Mesenchymal stem cell (in vitro differentiated cells and primary cell): ENCODE results near the gene ROBO1.
"Not testable (repeated sequence)": the region's sequence is repeated elsewhere in the genome, so short reads cannot be mapped to it uniquely, and the experiment has no call there.

Experiments
- DNase-seq: peaks from one replicate; pipeline ENCODE4 v3.0.0-alpha.2; 2013
- H2AFZ ChIP-seq: one replicate; pipeline ENCODE4 v1.6.1; 2013; ENCODE audit warnings: low read depth, mild to moderate bottlenecking, control low read depth, inconsistent platforms, low read length, moderate library complexity
- H2AK5ac ChIP-seq: 2 replicates; pipeline ENCODE4 v1.6.1; 2013; ENCODE audit warnings: low read length, moderate library complexity, mild to moderate bottlenecking, inconsistent platforms; ENCODE audit not compliant: severe bottlenecking
- H2BK120ac ChIP-seq: one replicate; pipeline ENCODE4 v1.6.1; 2013; ENCODE audit warnings: low read depth, mild to moderate bottlenecking, inconsistent platforms, low read length, moderate library complexity
- H2BK12ac ChIP-seq, 2 experiments: one replicate each; pipeline ENCODE4 v1.6.1; 2013; ENCODE audit warnings: inconsistent platforms in 2 of 2, low read length in 2 of 2, mild to moderate bottlenecking in 2 of 2, moderate library complexity in 2 of 2, control low read depth in 1 of 2
- H2BK15ac ChIP-seq: one replicate; pipeline ENCODE4 v1.6.1; 2013; ENCODE audit warnings: mild to moderate bottlenecking, low read depth, inconsistent platforms; ENCODE audit not compliant: poor library complexity, severe bottlenecking
- H2BK5ac ChIP-seq: 2 replicates; pipeline ENCODE4 v1.6.1; 2013; ENCODE audit warnings: low read depth, mild to moderate bottlenecking, low read length, control low read depth, inconsistent platforms; ENCODE audit not compliant: poor library complexity, severe bottlenecking
- H3K14ac ChIP-seq, 2 experiments: one replicate each; pipeline ENCODE4 v1.6.1; 2013; ENCODE audit warnings: inconsistent platforms in 2 of 2, low read length in 2 of 2, control low read depth in 1 of 2, mild to moderate bottlenecking in 1 of 2, moderate library complexity in 1 of 2
- H3K18ac ChIP-seq, 2 experiments: one replicate each; pipeline ENCODE4 v1.6.1; 2013; ENCODE audit warnings: inconsistent platforms in 2 of 2, low read length in 2 of 2, control low read depth in 1 of 2, low read depth in 1 of 2, mild to moderate bottlenecking in 1 of 2
- H3K23ac ChIP-seq, 2 experiments: one replicate each; pipeline ENCODE4 v1.6.1; 2013; ENCODE audit warnings: inconsistent platforms in 2 of 2, low read length in 2 of 2, mild to moderate bottlenecking in 2 of 2, moderate library complexity in 2 of 2, control low read depth in 1 of 2
- H3K27ac ChIP-seq: 2 replicates; pipeline ENCODE4 v1.5.1; 2013; ENCODE audit warnings: mild to moderate bottlenecking, moderate library complexity, low read length, control low read depth, inconsistent platforms; ENCODE audit not compliant: poor library complexity, severe bottlenecking
- H3K27me3 ChIP-seq, 2 experiments: 2 replicates each; pipeline versions ENCODE4 v1.6.1 to v1.7.0; 2013; ENCODE audit warnings: low read length in 2 of 2, mild to moderate bottlenecking in 2 of 2, moderate library complexity in 2 of 2, control low read depth in 1 of 2, inconsistent platforms in 1 of 2; ENCODE audit not compliant: control insufficient read depth in 1 of 2, insufficient read depth in 1 of 2
- H3K36me3 ChIP-seq, 2 experiments: 2 replicates each; pipeline versions ENCODE4 v1.6.1 to v1.7.0; 2013; ENCODE audit warnings: low read length in 2 of 2, control low read depth in 1 of 2, inconsistent platforms in 1 of 2, low read depth in 1 of 2, mild to moderate bottlenecking in 1 of 2; ENCODE audit not compliant: insufficient read depth in 2 of 2, control insufficient read depth in 1 of 2
- H3K4ac ChIP-seq, 2 experiments: one replicate each; pipeline ENCODE4 v1.6.1; 2013; ENCODE audit warnings: inconsistent platforms in 2 of 2, low read length in 2 of 2, mild to moderate bottlenecking in 2 of 2, moderate library complexity in 2 of 2, control low read depth in 1 of 2, low read depth in 1 of 2
- H3K4me1 ChIP-seq: 2 replicates; pipeline ENCODE4 v1.6.1; 2013; ENCODE audit warnings: low read depth, low read length, control low read depth; ENCODE audit not compliant: control insufficient read depth, insufficient read depth
- H3K4me2 ChIP-seq: 2 replicates; pipeline ENCODE4 v1.6.1; 2013; ENCODE audit warnings: low read length, mild to moderate bottlenecking, inconsistent platforms; ENCODE audit not compliant: poor library complexity, severe bottlenecking
- H3K4me3 ChIP-seq, 2 experiments: 2 replicates each; pipeline versions ENCODE4 v1.5.1 to v1.7.0; 2013; ENCODE audit warnings: low read length in 2 of 2, mild to moderate bottlenecking in 2 of 2, control low read depth in 1 of 2, low read depth in 1 of 2; ENCODE audit not compliant: insufficient read depth in 1 of 2
- H3K79me1 ChIP-seq: replicated peaks from 2 replicates; pipeline ENCODE4 v1.6.1; 2013; ENCODE audit warnings: mild to moderate bottlenecking, control low read depth, low read length, inconsistent platforms; ENCODE audit not compliant: poor library complexity, severe bottlenecking
- H3K9ac ChIP-seq: 2 replicates; pipeline ENCODE4 v1.7.0; 2013; ENCODE audit warnings: mild to moderate bottlenecking, low read length, moderate library complexity
- H3K9me3 ChIP-seq: 2 replicates; pipeline ENCODE4 v1.7.0; 2013; ENCODE audit warnings: mild to moderate bottlenecking, low read length; ENCODE audit not compliant: control insufficient read depth
- H4K8ac ChIP-seq: one replicate; pipeline ENCODE4 v1.6.1; 2013; ENCODE audit warnings: inconsistent platforms, mild to moderate bottlenecking, low read length, moderate library complexity
- H4K91ac ChIP-seq: one replicate; pipeline ENCODE4 v1.6.1; 2013; ENCODE audit warnings: mild to moderate bottlenecking, low read length, inconsistent platforms
- WGBS: methylation state at CpG from one replicate; pipeline ENCODE4 v1.1.7; 2013; ENCODE audit warnings: mixed read lengths; 5-methylcytosine and 5-hydroxymethylcytosine counted together

ROBO1 gene

GRCh38 chr3:78750291-78750690, 1017.5 kb downstream of the ROBO1 start:
- not testable (repeated sequence) for H3K9me3 ChIP-seq, H2BK15ac ChIP-seq, H2BK5ac ChIP-seq, H3K4me3 ChIP-seq, H3K79me1 ChIP-seq, H3K4me2 ChIP-seq, H4K91ac ChIP-seq, H3K4ac ChIP-seq, H3K36me3 ChIP-seq, H2BK12ac ChIP-seq, H3K27ac ChIP-seq, H3K14ac ChIP-seq, H3K23ac ChIP-seq, H3K27me3 ChIP-seq, H3K18ac ChIP-seq, H2AFZ ChIP-seq, H4K8ac ChIP-seq, H2BK120ac ChIP-seq, H3K9ac ChIP-seq, H2AK5ac ChIP-seq, DNase-seq, H3K4me1 ChIP-seq
- WGBS, result 100% methylated on average over 1 of the region's 3 CpGs

GRCh38 chr3:78749056-78749455, 1018.7 kb downstream of the ROBO1 start:
- Histone ChIP-seq H3K27ac (no peak overlapping the region), H3K18ac (no peak overlapping the region), H2BK120ac (no peak overlapping the region), H4K8ac (no peak overlapping the region), H2AFZ (no peak overlapping the region), H2BK5ac (no peak overlapping the region), H3K23ac (no peak overlapping the region), H3K4me2 (no peak overlapping the region), H3K4me3 (no peak overlapping the region), H2BK15ac (no peak overlapping the region), H3K27me3 (no peaks in the 10 kb centered on the region), H4K91ac (no peak overlapping the region), H3K79me1 (no peaks in the 10 kb centered on the region), H2AK5ac (no peak overlapping the region), H3K9me3 (no peaks in the 10 kb centered on the region), H3K9ac (no peak overlapping the region), H3K4me1 (no peaks in the 10 kb centered on the region), H3K36me3 (peaks cover 0 to 2% of the 10 kb centered on the region in 2 experiments), H3K4ac (no peak overlapping the region), H3K14ac (no peak overlapping the region), H2BK12ac (no peak overlapping the region)
- DNase-seq, result no peak

- Histone ChIP-seq H3K27me3 (no peaks in the 10 kb centered on the region), H3K9ac (no peak overlapping the region), H2AK5ac (no peak overlapping the region), H3K4me1 (no peaks in the 10 kb centered on the region), H3K27ac (no peak overlapping the region), H3K18ac (no peak overlapping the region), H2BK120ac (no peak overlapping the region), H2BK5ac (no peak overlapping the region), H2BK15ac (no peak overlapping the region), H3K23ac (no peak overlapping the region), H3K4me2 (no peak overlapping the region), H4K8ac (no peak overlapping the region), H2BK12ac (no peak overlapping the region), H3K9me3 (no peaks in the 10 kb centered on the region), H3K79me1 (no peaks in the 10 kb centered on the region), H4K91ac (no peak overlapping the region), H3K36me3 (peaks cover 0 to 2% of the 10 kb centered on the region in 2 experiments), H3K4me3 (no peak overlapping the region), H3K4ac (no peak overlapping the region), H2AFZ (no peak overlapping the region), H3K14ac (no peak overlapping the region)
- 99% methylated on average over 5 of the region's 5 CpGs for WGBS
- no peak for DNase-seq
Observed at GRCh38 chr3:78745847-78746246, 1022.0 kb downstream of the ROBO1 start.

- Histone ChIP-seq H3K4ac (no peak overlapping the region), H2BK5ac (no peak overlapping the region), H3K79me1 (no peaks in the 10 kb centered on the region), H3K9me3 (no peaks in the 10 kb centered on the region), H3K4me2 (no peak overlapping the region), H2BK12ac (no peak overlapping the region), H3K9ac (no peak overlapping the region), H3K4me3 (no peak overlapping the region), H2AK5ac (no peak overlapping the region), H3K18ac (no peak overlapping the region), H3K27me3 (no peaks in the 10 kb centered on the region), H2BK120ac (no peak overlapping the region), H3K23ac (no peak overlapping the region), H3K27ac (no peak overlapping the region), H4K8ac (no peak overlapping the region), H4K91ac (no peak overlapping the region), H3K14ac (no peak overlapping the region), H3K36me3 (peaks cover 0 to 2% of the 10 kb centered on the region in 2 experiments), H3K4me1 (no peaks in the 10 kb centered on the region), H2AFZ (no peak overlapping the region), H2BK15ac (no peak overlapping the region)
- DNase-seq, result no peak
- no CpG with 5 or more reads among the region's 1 CpG for WGBS
Observed at GRCh38 chr3:78742491-78742890, 1025.3 kb downstream of the ROBO1 start.
